Measurements from ENCODE around the gene PHF12. TPM values are rescaled to one million over a fixed set of nuclear protein-coding genes. Genes with fewer than 3 reads are reported as not detected.

The PHF12 gene
- total RNA-seq, 1 donor from 2014 or later, result 43.5 TPM

- no peak for TF ChIP-seq CTCF (conservative IDR thresholded peaks at IDR 0.05; ENCODE audit: low read depth, low read length)
- DNase-seq (ENCODE audit: low read depth), result no peak
These were observed 17.1 kb upstream of the PHF12 start for GRCh38 chr17:28968231-28968913.

DNA sequence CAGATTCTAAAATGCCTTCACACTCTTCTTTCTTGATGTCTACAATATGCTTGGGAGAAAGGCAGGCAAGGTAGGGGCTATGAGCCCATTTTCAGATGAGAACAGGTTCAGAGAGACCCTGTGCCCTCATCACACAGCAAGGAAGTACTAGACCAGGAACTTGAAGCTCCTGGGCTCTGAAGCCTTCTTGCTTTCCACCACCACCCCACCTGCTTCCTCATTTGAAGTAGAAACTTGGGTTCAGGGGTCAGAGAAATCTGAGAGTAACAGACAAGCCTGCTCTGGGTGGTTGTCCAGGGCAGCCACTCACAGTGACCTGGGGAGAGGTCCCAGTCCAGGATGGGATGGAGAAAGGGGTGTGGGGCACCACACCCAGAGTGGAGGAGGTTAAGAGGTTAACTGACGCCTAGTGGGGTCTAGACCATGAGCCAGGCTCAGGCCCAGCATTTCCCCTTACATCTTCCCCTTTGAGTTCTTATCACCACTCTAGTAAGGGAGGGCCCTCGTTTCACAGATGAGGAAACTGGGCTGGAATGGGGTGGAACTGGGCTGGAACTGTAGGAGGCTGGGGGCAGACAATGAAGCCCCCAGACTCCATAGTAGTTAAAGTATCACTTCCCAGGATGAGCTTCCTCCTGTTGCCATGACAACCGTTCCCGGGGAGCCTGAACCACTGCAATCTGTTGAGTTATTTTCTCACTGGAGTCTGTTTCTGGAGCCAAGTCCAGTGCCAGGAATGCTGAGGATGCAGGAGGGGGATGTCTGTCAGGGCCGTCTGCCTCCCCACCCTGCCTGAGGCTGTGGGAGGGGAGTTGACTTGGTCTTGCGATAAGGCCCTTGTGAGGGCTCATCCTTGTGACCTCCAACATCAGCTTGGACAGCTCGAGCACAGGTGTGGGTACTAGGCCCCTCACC is 16.2 kb upstream of the PHF12 start:
- TF ChIP-seq CTCF (conservative IDR thresholded peaks at IDR 0.05; ENCODE audit: low read depth, low read length), result no peak
- no peak for DNase-seq (ENCODE audit: low read depth)
- no peak overlapping the region for H3K4me3 ChIP-seq (ENCODE audit: low read depth, low read length)

More at GRCh38 chr17:28968231-28968913, 17.1 kb upstream of the PHF12 start:
- no peak overlapping the region for H3K4me3 ChIP-seq (ENCODE audit: low read depth, low read length)

DNA sequence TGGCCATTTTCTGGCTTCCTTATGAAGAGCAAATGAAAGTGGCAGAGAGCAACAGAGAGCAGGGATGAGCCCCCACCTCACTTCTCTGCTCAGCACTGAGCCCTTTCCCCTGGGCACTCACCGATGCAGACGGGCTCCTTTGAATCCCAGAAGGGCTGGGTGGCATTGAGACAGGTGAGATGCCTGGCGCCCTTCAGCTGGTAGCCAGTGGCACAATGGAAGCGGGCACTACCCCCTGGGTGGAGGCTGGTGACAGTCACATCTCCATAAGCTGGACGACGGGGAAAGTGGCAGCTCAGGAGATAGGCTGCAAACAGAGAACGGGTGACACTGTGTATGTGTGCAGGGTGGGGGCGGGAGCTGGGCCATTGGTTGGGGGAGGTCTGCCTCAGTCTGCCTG is 12.5 kb upstream of the PHF12 start:
- no peak for DNase-seq (ENCODE audit: low read depth)
- TF ChIP-seq CTCF (conservative IDR thresholded peaks at IDR 0.05; ENCODE audit: low read depth, low read length), result no peak
- no peak overlapping the region for H3K4me3 ChIP-seq (ENCODE audit: low read depth, low read length)

DNA sequence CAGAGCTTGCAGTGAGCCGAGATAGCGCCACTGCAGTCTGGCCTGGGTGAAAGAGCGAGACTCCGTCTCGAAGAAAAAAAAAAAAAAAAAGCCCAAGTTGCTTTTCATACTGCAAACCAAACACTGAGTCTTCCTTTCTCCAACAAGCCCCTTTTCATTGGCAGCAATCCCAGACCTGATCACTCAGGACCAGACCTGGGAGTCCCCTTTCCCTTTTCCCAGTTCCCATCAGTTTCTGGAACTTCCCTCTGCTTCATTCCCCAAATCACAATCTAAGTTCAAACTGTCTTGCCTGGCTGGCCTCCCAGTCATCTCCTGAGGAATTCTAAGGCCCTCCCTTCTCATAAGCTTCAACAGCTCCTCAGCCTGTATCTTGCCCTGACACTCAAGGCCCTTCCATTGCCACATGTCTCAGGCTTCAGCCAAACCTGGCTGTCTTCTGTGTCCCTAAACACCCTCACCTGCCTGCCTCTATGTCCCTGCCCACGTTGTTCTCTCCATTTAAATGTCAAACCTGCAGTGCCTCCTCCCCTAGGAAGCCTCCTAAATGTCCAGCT is 11.8 kb upstream of the PHF12 start:
- no peak for DNase-seq (ENCODE audit: low read depth)
- no peak for TF ChIP-seq CTCF (conservative IDR thresholded peaks at IDR 0.05; ENCODE audit: low read depth, low read length)
- no peak overlapping the region for H3K4me3 ChIP-seq (ENCODE audit: low read depth, low read length)

GRCh38 chr17:28961391-28961790 is 10.1 kb upstream of the PHF12 start:
- no peak overlapping the region for H3K4me3 ChIP-seq (ENCODE audit: low read depth, low read length)
- no peak for TF ChIP-seq CTCF (conservative IDR thresholded peaks at IDR 0.05; ENCODE audit: low read depth, low read length)
- DNase-seq (ENCODE audit: low read depth), result no peak

DNA sequence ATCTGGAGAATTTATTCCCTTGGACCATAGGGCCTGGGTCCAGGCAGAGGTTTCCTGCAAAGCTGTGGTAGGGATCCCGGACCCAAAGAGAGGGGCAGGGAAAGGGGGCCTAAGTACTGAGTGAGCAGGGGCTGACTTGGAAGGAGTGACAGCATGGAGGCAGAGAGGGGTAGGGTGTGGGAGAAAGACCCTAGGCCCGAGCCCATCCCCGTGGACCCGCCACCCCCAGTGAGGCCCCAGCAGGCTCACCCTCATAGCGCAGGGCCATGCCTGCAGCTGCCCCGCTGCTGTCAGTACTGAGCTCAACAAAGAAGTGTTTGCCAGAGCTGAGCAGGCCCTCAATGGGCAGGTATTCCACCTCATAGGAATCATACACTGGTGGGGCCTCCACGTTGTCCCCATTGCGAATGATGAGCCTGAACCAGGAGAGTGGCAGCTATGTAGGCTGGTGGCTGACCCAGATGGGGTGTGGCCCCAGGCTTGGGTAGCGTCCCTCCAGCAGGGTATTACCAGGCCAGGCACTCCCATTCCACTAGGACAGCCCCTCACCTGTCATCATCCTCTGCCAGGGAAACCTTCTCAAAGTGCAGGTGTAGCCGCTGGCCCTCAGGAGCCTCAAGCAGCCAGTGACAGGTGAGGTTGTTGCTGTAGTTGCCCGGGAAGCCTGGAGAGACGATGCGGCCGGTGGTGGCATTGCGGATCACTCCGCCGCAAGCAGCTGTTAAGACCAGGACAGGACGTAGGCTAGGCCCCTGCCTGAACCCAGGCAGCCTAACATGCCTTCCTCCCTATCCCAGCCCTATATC is 9.1 kb upstream of the PHF12 start:
- no peak for DNase-seq (ENCODE audit: low read depth)
- no peak for TF ChIP-seq CTCF (conservative IDR thresholded peaks at IDR 0.05; ENCODE audit: low read depth, low read length)
- no peak overlapping the region for H3K4me3 ChIP-seq (ENCODE audit: low read depth, low read length)
